GM21619 (cell line): ENCODE measurements around the gene RAB3B.
"Not testable (repeated sequence)": the region's sequence is repeated elsewhere in the genome, so short reads cannot be mapped to it uniquely, and the experiment has no call there.

Source experiments
- ATAC-seq: cut with Tn5 transposase; IDR thresholded peaks from one replicate; pipeline ENCODE4 v1.9.1; 2021; ENCODE audit not compliant: unreplicated experiment

RAB3B gene, protein sequence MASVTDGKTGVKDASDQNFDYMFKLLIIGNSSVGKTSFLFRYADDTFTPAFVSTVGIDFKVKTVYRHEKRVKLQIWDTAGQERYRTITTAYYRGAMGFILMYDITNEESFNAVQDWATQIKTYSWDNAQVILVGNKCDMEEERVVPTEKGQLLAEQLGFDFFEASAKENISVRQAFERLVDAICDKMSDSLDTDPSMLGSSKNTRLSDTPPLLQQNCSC

DNA sequence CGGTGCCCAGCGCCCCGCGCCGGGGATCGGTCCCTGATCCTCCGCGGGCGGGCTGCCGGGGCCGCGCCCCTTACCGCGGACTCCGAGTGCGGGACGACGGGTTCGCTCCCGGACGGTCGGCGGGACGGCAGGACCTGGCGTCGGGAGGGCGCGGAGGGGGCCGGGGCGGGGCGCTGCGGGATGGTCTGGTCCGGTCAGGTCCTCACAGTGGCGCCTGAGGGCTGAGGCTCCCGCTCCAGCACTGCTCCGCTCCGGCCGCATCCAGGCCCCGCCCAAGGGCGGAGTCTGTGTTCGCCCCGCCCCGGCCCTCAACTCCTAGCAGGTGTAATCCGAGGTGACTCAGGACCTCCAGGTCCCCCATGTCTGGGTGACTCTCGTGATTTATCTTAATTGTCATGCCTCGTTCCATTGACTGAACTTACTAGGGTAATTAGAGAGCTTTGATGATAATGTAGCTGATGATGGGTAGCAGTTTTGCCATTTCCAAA, at the start of gene RAB3B:
RAB3B (minus strand) TSS at position 223 of the 488 bp plus-strand sequence. CDS start 13,583 bp downstream, outside the sequence.
- peak; percentile 80 for ATAC-seq

DNA sequence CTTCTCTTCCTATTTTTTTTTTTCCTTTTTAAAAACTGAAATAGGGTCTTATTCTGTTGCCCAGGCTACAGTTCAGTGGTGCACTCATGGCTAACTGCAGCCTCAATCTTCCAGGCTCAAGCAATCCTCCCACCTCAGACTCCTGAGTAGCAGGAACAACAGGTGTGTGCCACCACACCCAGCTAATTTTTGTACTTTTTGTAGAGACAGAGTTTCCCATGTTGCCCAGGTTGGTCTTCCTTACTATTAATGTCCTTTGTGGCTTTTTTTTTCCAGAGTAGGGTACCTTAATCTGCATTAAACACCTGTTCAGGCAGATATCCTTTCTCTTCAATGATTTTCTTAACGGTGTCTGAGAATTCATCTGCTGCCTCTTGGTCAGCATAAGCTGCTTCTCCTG, 47.4 kb upstream of the RAB3B start:
- no peak for ATAC-seq

DNA sequence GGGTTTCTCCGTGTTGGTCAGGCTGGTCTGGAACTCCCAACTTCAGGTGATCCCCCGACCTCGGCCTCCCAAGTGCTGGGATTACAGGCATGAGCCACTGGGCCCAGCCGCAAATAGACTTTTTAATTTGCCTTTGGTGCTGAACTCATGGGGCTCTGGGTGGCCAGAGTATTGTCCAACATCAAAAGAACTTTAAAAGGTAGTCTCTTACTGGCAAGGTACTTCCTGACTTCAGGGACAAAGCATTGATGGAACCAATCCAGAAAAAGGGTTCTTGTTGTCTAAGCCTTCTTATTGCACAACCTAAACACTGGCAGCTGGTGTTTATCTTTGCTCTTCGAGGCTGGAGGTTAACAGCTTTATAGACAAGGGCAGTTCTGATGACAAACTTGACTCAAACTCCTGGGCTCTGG, 46.9 kb upstream of the RAB3B start:
- ATAC-seq = no peak

DNA sequence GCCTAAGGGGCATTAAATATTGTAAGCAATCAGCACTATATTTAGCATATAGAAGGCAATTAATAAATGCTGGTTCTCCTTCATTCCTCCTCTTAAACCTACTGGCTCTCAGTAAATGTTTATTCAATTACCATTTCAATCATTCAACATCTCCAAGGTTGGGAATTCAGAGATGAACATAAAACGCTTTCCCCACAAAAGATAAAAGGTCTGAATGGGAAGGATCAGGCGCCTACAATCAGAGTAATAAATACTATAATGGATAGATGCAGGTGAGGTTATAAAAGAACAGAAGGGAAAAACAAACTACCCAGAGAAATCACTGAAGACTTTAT, 43.5 kb upstream of the RAB3B start:
- ATAC-seq = no peak

DNA sequence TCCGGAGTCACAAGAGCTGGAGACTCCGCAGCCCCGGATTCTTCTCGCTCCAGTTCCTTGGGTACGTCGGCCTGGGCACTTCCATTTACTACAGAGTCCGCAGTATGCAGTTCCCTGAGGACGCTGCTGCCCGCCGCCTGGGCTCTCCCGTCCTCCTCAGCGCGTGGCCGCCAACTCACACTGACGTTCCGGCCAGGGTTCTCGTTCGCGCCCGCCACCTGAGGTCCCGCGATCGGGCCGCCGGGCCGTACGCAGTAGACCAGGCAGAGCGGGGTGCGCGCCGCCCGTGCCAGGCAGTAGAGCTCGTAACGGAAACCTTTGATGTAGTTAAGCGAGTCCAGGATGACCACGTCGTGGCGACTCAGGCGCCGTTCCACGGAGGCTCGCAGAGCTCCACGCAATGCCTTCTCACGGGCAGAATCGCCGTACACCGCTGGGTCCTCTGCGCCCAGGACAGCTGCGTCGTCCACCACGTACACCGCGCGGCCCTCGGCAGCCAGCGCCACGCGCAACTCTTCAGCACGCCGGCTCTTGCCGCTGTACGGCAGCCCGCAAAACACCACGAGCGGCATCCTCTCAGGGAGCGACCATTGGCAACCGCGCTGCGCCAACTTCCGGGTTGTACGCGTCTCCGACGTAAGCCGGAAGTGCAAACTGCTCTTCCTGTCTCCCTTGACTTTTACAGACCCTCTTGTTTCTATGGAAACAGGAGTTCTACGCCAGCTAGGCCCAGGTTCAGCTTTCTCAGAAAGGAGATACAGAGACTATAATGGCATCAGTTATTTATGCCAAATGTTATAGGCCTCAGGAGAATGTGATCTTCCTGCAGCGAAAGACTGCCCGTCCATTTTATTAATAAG, 42.9 kb upstream of the RAB3B start, which contains the start of gene KTI12:
KTI12 (minus strand) TSS at position 621 of the 860 bp plus-strand sequence; CDS start at position 572, 49 bp downstream.
- peak; percentile 75 for ATAC-seq

DNA sequence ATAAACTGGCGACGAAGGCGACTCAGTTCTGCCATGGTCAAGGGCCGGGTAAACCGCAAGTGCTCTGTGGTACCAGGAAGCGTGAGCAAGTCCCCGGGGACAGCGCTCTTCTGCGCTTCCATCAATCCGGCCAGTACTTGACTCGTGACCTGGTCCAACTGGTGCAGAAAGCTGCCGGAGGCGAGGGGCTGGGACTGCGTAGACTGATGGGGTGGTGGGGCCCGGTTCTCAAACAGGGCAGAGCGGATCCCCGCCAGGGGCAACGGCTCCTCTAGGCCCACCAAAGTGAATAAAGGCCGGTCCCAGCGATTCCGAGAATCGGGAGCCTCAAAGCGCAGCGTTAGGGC, 42.3 kb upstream of the RAB3B start:
- peak; percentile 47 for ATAC-seq

DNA sequence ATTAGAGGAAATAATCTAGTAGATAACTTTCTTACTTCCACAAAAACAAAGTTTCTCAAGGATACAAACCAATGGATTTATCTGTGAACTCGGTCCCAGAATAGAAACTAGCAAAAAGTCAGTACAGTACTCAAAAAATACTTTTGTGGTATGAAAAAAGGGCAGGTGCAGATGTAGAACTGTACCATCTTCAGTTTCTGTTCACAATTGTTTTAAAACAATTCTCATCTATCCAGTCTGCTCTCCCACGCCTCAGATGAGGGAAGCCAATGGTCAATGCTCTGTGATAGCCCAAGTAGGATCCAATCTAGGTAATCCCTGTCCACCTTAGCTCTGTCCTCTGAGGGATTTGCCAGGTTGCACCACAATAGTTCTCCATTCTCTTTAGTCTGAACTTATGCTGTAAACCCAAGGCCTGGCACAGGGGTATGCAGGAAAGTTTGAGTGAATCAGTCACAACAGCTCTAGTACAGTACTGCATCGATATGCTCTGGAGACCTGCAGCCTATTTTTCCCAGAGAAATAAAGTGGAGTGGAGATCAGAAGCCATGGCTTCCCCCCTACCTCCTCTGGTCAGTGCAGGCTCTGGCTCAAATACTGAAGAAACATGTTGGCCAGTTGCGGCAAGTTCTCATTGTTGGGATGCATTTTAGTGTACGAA, 41.8 kb upstream of the RAB3B start:
- ATAC-seq = peak; percentile 24

DNA sequence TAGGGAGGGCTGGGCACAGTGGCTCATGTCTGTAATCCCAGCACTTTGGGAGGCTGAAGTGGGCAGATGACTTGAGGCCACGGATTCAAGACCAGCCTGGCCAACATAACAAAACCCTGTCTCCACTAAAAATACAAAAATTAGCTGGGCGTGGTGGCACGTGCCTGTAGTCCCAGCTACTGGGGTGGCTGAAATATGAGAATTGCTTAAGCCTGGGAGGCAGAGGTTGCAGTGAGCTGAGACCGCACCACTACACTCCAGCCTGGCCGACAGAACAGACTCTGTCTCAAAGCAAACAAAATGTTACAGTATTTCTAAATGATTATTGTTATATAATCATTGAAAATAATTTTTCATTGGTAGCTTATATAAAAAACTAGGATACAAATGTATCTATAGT, 38.3 kb upstream of the RAB3B start:
- not testable (repeated sequence) for ATAC-seq

DNA sequence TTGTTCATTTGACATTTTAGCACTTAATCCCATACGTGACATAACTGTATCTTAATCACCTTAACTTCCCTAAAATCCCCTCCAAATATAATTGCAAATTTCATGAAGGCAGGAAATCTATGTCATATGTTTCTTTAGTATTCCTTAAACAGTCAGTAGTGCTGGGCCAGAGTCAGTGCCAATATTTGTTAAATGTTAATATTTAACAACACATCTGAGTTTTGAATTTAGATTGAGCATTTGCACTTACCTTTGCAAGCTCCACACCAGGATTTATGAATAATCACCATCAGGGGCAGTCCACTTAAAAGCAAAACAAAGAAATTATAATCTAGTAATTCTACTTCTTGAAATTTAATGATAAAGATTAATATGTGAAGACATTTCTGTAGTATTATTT, 37.8 kb upstream of the RAB3B start:
- no peak for ATAC-seq

DNA sequence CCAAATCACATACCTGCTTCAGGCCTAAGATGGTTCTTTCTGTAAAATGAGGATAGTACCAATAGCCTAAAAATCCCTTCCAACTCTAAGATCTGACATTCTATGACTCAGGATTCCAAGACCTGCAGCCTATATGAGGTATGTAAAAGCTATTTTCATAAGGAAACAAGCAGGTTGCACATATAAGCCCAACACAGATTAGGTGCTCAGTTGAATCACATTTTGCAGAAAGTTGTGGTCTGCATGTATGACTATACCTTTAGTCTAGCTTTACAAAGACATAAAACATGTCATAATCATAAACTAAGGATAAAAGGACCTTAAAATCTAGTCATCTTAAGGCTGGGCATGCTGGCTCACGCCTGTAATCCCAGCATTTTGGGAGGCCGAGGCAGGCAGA, 35.8 kb upstream of the RAB3B start:
- ATAC-seq = no peak

DNA sequence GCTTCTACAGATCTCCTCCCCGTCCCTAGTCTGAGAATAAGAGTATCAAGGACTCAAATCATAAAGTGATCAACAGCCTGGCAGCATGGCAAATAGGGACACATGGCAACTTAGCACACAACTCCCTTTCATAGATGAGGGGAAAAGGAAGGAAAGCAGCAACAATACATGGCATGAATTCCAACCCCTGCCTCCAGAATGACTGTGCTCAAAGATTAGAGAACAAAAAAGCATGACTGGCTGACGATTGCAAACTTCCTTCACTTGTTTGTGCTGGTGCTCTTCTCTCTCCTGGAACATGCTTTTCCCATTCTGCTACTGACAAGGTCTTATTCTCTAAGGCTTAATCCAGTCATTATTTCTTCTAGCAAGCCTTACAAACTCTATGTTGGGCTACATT, 31.6 kb upstream of the RAB3B start:
- no peak for ATAC-seq

DNA sequence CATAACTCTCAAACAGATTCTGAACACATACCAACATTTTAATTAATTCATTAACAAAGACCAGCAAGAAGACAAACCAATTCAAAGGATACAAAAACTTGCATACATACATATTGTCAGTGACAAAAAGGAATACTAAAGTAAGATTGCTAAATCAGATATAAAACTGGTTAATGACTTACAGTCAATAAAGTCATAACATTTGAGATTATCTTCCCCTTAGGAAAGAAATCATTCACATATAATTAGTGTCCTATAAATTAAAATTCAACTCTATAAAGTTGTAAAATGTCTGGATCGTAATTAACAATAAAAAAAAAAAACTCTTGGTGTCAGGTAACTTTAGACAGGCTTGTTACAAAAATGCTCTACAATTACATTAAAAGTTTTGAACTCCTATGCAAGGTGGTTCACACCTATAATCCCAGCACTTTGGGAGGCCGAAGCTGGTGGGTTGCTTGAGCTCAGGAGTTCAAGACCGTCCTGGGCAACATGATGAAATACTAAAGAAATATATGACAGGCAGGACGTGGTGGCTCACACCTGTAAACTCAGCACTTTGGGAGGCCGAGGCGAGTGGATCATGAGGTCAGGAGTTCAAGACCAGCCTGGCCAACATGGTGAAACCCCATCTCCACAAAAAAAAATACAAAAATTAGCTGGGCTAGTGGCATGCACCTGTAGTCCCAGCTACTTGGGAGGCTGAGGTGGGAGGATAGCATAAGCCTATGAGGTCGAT, 17.7 kb upstream of the RAB3B start:
- no peak for ATAC-seq

DNA sequence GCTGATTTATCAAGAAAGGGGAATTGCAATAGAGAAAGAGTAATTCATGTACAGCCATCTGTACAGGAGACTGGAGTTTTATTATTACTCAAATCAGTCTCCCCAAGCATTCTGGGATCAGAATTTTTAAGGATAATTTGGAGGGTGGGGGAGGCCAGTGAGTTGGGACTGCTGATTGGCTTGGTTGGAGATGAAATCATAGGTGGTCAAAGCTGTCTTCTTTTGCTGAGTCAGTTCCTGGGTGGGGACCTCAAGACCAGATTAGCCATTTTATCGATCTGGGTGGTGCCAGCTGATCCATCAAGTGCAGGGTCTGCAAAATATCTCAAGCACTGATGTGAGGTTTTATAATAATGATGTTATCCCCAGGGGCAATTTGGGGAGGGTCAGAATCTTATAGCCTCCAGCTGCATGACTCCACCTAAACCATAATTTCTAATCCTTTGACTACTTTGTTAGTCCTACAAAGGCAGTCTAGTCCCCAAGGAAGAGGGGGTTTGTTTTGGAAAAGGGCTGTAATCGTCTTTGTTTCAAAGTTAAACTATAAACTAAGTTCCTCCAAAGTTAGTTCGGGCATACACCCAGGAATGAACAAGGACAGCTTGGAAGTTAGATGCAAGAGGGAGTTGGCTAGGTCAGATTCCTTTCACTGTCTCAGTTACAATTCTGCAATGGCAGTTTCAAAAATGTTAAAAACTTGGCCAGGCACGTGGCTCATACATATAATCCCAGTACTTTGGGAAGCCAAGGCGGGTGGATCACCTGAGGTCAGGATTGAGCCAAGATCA, 16.9 kb upstream of the RAB3B start:
- ATAC-seq = no peak

DNA sequence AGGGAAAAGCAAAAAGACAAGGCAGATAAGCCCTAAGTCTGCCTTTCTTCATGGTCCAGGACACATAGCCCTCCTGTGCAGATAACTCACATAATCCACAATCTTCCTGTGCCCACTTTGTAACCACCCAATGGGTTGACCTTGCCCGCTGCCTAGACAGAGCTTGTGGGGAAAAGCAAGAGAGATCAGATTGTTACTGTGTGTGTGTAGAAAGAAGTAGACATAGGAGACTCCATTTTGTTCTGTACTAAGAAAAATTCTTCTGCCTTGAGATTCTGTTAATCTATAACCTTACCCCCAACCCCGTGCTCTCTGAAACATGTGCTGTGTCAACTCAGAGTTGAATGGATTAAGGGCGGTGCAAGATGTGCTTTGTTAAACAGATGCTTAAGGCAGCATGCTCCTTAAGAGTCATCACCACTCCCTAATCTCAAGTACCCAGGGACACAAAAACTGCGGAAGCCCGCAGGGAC, 15.6 kb upstream of the RAB3B start:
- not testable (repeated sequence) for ATAC-seq

DNA sequence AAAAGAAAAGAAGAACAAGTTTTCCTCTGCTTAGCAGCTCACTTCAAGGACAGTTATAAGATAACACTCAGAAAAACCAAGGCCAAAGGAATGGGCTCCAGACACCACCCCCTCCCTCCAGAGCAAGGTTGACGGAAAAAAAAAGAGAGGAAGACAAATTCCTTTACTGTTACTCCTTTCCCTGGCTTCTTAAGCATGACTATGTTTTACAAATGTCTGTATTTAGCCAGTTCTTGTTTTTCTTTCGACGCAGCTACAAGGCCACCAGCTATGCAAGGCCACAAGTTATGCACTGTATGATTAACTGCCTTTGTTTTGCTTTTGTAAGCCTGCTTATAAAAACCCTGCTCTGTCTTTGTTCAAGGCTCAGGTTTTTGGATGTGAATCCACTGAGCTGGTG, 15.0 kb upstream of the RAB3B start:
- ATAC-seq = not testable (repeated sequence)

DNA sequence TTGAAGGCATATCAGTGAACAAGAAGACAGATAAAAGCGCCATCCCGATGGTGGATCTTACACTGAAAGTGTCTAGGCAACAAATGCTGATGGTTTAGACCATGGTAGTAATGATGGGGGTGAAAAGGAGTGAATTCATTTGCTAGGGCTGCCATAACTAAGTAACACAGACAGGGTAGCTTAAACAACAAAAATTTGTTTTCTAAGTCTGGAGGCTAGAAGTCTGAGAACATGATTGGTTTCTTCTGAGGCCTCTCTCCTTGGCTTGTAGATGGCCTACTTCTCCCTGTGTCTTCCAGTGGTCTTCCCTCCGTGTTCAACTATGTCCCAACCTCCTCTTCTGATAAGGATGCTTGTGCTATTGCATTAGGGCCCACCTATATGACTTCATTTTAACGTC, 13.4 kb upstream of the RAB3B start:
- ATAC-seq = no peak

DNA sequence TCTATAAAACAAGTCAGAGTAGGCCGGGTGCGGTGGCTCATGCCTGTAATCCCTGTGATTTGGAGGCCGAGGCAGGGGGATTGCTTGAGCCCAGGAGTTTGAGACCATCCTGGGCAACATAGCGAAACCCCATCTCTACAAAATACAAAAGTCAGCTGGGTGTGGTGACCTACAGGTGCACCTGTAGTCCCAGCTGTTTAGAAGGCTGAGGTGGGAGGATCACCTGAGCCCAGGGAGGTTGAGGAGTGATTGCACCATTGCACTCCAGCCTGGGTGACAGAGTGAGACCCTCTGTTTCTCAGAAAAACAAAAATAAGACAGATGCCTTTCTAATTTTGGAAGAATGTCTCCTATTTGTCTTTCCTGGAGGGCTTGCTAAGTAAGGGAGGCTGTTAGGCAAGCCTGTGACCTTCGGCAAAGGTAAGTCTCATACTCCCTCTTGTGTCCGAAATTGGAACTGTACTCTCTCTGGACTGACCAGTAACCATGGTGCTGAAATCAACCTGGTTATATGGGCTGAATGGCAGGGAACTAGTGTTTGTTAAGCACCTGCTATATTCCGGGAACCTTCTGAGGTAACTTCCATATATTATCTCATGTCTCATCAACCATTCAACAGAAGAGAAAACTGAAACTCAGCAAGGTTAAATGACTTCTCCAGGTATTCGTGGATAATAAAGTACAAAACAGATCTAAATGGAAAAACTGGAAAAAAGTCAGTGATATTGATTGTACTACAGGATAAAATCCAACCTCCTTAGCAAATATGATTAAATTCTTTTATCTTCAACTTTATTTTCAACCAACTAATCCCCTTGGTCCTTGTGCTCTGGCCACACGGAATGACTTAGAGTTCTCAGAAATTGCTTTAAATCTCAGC, 11.8 kb upstream of the RAB3B start:
- ATAC-seq = peak; percentile 72

DNA sequence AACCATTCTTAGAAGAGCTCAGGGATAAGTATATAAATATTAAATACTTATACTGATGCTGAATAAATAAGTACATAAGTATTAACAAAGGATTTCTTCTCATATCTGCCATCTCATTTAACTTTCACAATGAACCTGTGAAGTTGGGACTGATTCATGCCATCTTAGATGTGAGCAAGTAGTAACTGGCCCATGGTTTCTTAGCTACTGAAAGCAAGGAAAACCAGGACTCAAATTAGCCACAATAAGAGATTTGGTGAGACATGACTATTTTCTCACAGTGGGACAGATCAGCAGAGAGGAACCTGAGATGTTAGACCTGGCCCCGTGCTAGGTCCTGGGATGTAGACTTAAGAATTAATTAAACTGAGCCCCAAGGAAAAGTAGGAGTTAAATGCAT, 8.2 kb upstream of the RAB3B start:
- no peak for ATAC-seq

DNA sequence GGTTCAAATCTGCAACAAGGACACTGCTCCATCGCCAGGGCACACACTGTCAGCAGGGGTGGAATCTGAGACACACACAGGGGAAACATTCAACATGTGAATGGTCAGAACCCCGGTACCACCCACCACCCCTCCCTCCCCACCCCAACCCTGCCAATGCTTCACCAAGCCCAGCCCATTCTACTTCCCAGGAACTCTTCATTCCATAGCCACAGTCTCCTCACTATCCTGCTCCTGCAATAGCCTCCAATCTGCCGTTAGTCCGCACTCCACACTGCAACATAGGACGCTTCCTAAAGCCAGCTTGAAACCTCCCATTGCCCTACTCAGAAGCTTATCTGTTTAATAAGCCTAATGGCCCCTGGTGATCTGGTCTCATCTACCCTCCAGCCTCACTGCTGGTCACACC, 7.5 kb upstream of the RAB3B start:
- no peak for ATAC-seq
